AG09319 (cell line): Measurements from ENCODE around the gene DIO3.
"Not testable (repeated sequence)": the region's sequence is repeated elsewhere in the genome, so short reads cannot be mapped to it uniquely, and the experiment has no call there.

Experiments
- DNase-seq: peaks from one replicate; pipeline ENCODE4 v3.0.0-alpha.2; 2010; ENCODE audit warnings: low read depth; ENCODE audit errors: extremely low read depth
- CTCF ChIP-seq: IDR thresholded peaks from 2 replicates; pipeline ENCODE4 v1.5.1; 2011; ENCODE audit warnings: low read depth, mild to moderate bottlenecking, inconsistent platforms, low read length, moderate library complexity

DIO3 gene

GRCh38 chr14:101564819-101565698 is 3.8 kb downstream of the DIO3 start:
- DNase-seq, result no peak
- no peak for TF ChIP-seq CTCF

GRCh38 chr14:101567252-101567651 is 6.0 kb downstream of the DIO3 start:
- no peak for TF ChIP-seq CTCF
- DNase-seq, result no peak

GRCh38 chr14:101571004-101571403 is 9.7 kb downstream of the DIO3 start:
- no peak for TF ChIP-seq CTCF
- DNase-seq, result no peak

- DNase-seq, result not testable (repeated sequence)
Observed at GRCh38 chr14:101572526-101572925, 11.2 kb downstream of the DIO3 start.

- no peak for TF ChIP-seq CTCF
- DNase-seq, result no peak
Observed at GRCh38 chr14:101573289-101573688, 12.0 kb downstream of the DIO3 start.

GRCh38 chr14:101575581-101575980 is 14.3 kb downstream of the DIO3 start:
- DNase-seq, result no peak
- no peak for TF ChIP-seq CTCF

- no peak for TF ChIP-seq CTCF
- DNase-seq, result no peak
Observed at GRCh38 chr14:101577221-101577909, 16.1 kb downstream of the DIO3 start.
